GM12864 (cell line): Measurements from ENCODE around the gene NR1I3.
"Not testable (repeated sequence)": the region's sequence is repeated elsewhere in the genome, so short reads cannot be mapped to it uniquely, and the experiment has no call there.

ENCODE experiments used
- DNase-seq: peaks from one replicate; pipeline ENCODE4 v3.0.0-alpha.2; 2011; ENCODE audit warnings: low read depth
- H3K4me3 ChIP-seq: 2 replicates; pipeline ENCODE4 v1.5.1; 2011; ENCODE audit warnings: mild to moderate bottlenecking, low read depth, low read length, control low read depth
- CTCF ChIP-seq: IDR thresholded peaks from 2 replicates; pipeline ENCODE4 v1.5.1; 2011; ENCODE audit warnings: low read depth, mild to moderate bottlenecking, moderate library complexity, low read length, control low read depth, inconsistent platforms; ENCODE audit errors: missing control alignments

Gene NR1I3

GRCh38 chr1:161259765-161260164 lies 21.8 kb upstream of the NR1I3 start:
- no peak for TF ChIP-seq CTCF
- DNase-seq: no peak
- no peak overlapping the region for H3K4me3 ChIP-seq

- TF ChIP-seq CTCF: no peak
- DNase-seq: no peak
Observed at GRCh38 chr1:161259345-161259702, 21.3 kb upstream of the NR1I3 start.

GRCh38 chr1:161258439-161259344 lies 20.7 kb upstream of the NR1I3 start, which contains the start of gene PCP4L1:
PCP4L1 (plus strand) TSS chr1:161258745; CDS start chr1:161258975, 230 bp downstream.
- no peak for DNase-seq
- H3K4me3 ChIP-seq: no peak within 1 kb of the TSS; the same call in 1 of the 2 replicates
- no peak for TF ChIP-seq CTCF

More at GRCh38 chr1:161259345-161259702, 21.3 kb upstream of the NR1I3 start:
- no peak overlapping the region for H3K4me3 ChIP-seq

GRCh38 chr1:161257109-161257508 lies 19.1 kb upstream of the NR1I3 start:
- not testable (repeated sequence) for H3K4me3 ChIP-seq, DNase-seq

- not testable (repeated sequence) for H3K4me3 ChIP-seq, DNase-seq
Observed at GRCh38 chr1:161255955-161256520, 18.0 kb upstream of the NR1I3 start.

GRCh38 chr1:161255302-161255701 lies 17.3 kb upstream of the NR1I3 start:
- H3K4me3 ChIP-seq, DNase-seq: not testable (repeated sequence)

GRCh38 chr1:161251579-161251978 lies 13.6 kb upstream of the NR1I3 start:
- no peak for DNase-seq
- no peak for TF ChIP-seq CTCF
- H3K4me3 ChIP-seq: no peak overlapping the region

- TF ChIP-seq CTCF: no peak
- DNase-seq: no peak
- no peak overlapping the region for H3K4me3 ChIP-seq
Observed at GRCh38 chr1:161250829-161251228, 12.8 kb upstream of the NR1I3 start.

- H3K4me3 ChIP-seq, DNase-seq: not testable (repeated sequence)
Observed at GRCh38 chr1:161250100-161250499, 12.1 kb upstream of the NR1I3 start.
